ENCODE measurements around the gene VEGFA.

- TF ChIP-seq POLR2AphosphoS5 (IDR thresholded peaks at IDR 0.05; ENCODE audit: insufficient read depth in 1 of 2, low read depth in 1 of 2) (no peak), CTCF (IDR thresholded peaks at IDR 0.05) (no peak), POLR2A (IDR thresholded peaks at IDR 0.05) (no peak)
Measured at GRCh38 chr6:43797919-43798318, 27.9 kb downstream of the VEGFA start.

All from vagina (tissue), 2 donors.